Measurements from ENCODE around the gene CRELD2.

CRELD2 gene

DNA sequence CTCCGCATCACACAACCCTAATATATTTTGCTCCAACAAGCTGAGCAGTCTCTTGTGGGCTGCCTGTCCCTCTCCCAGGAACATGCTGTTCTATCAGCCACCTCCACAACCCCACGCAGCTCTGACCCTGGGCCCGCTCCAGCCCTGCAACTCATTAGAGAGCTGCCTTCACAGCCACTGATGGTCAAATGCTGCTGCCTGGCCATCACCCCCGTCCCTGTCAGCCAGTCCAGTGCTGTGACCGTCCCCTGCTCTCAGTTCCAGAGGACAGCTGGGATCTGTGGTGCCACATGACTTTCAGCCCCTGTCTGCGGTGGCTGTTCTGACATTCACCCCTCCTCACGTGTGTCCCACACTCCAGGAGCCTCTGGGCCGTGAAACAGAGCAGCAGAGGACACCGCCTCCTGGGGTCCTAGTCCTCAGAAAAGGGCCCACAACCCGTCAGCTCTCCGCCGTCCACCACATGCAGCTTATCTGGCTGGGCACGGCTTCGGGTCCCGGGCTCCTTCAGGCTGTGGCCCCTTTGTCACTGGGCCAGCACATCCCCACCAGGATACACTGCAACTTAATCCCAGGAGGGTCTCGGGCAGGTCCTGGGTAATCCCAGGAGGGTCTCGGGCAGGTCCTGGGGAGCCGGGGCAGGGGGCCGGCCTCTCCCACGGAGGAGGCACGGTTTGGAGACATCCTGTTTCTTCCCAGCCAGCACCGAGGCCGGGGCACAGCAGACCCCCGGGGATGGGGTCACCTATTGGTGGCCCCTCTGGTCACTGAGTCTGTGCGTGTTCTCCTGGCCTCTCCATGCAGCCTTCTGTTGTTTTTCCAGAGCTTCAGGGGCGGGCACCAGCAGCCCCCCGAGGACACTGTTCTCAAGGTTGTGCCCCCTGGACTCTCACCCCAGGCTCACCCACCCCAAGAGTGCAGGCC, 15.1 kb downstream of the CRELD2 start:
- no peak for DNase-seq

DNA sequence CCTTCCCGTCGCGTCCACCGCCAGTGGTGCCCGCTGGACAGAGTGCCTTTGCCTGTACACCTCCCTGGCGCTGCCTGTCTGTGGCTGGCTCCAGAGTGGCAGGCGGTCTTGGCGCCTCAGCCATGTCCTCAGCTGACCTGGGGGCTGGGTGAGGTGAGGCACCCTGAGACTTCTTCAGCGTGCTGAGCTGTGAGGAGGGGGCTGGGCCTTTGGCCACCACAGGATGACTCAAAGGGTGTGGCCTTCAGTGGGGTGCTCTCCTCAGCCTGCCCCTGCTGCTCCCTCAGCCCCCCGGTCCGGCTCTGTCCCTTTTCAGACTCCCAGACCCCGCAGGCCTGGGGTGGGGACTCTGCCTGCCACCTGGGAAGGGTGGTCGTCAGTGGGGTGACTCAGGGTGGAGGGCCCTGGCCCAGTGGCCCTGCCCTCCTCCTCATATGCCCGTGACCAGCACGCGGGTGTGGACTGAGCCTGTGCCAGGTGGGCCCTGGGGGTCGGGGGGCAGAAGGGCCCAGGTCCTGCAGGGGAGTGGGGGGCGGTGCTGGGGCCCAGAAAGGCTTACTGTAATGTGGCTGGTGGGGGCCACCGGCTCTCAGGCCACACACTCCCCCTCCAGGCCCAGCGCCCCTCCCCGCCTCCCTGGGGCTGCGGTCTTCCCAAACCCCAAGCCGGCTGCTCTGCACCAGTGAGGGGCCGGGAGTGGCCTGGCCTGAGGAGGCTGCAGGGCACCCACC, 15.9 kb downstream of the CRELD2 start:
- peak; percentile 55 for DNase-seq

DNA sequence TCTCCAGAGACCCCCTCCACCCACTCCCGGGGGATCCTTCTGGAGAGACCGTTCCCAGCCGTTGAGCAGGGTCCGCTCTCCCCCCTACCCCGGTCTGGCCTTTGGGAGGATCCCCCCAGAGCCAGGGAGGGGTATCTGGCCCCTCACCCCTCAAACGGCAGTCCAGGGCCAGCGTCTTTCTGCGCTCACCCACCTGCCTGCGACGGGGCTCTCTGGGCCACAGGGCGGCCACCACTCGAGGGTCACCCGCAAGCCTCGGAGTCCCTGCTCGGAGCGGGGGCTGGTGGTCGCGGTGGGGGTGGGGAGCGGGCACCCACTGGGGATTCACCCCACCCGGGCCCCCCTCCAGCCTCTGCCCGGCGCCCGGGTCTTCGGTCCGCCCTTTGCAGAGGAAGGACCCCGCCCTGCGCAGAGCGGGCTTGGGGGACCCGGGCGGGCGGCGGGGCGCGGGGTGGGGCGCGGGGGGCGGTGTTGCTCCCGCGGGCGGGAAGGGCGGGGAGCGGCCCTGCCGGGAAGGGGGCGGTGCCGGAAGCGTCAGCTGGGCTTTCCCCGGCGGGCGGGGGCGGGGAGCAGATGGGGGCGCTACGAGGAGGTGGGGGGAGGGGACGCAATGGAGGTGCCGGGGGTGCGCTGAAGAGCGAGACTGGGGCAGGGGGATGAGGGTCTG, 16.6 kb downstream of the CRELD2 start:
- peak; percentile 92 for DNase-seq

DNA sequence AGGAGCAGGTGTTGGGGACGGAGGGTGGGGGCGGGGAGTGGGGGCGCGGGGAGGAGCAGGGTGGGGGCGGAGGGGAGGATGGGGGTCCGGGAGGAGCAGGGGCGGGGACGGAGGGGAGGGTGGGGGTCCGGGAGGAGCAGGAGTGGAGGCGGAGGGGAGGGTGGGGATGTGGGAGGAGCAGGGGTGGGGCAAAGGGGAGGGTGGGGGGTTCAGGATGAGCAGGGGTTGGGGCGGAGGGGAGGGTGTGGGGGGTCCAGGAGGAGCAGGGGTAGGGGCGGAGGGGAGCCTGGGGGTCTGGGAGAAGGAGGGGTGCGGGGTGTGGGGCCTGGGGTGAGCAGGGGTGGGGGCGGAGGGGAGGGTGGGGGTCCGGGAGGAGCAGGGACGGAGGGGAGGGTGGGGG, 17.1 kb downstream of the CRELD2 start:
- DNase-seq: no peak

DNA sequence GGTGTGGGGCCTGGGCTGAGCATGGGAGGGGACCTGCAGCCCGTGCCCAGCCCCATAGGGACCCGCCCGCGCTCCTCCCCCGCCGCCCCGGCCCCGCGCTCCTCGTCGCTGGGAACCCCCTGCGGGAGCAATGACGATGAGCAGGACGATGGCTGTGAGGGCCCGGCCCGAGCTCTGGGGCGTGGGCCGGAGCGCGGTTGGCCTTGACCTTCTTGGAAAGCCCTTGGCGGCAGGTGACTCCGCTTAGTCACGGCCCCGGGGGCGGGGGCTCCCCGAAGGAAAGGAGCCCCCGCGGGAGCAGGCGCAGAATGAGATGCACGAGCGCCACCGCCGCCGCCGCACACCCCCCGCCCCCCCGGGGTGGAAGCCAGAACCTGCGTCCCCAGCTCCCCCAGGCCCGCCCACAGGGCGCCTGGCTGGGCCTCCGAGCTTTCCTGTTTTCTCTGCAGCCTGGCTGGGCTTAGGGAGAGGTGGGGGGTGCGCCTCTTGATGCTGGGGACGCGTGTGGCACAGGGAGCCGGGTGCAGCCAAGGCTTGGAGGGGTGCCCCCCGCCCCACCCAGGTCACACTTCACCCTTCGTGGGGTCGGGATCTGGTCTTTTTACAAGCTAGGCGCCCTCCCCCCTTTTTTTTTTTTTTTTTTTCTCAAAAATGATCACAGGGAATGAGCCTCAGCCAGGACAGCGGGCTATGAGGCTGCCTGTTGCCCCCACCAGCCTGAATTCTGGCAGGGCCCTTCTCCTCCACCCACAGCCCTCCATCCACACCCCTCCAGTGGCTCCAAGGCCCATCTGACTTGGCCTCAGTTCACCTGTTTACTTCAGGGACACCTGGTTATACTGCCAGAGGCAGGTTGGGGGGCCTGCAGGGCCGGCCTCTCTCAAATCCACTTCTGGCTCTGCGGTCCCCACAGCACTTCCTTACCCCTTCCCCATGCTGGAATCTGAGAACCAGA, 17.9 kb downstream of the CRELD2 start:
- DNase-seq: peak; percentile 94

DNA sequence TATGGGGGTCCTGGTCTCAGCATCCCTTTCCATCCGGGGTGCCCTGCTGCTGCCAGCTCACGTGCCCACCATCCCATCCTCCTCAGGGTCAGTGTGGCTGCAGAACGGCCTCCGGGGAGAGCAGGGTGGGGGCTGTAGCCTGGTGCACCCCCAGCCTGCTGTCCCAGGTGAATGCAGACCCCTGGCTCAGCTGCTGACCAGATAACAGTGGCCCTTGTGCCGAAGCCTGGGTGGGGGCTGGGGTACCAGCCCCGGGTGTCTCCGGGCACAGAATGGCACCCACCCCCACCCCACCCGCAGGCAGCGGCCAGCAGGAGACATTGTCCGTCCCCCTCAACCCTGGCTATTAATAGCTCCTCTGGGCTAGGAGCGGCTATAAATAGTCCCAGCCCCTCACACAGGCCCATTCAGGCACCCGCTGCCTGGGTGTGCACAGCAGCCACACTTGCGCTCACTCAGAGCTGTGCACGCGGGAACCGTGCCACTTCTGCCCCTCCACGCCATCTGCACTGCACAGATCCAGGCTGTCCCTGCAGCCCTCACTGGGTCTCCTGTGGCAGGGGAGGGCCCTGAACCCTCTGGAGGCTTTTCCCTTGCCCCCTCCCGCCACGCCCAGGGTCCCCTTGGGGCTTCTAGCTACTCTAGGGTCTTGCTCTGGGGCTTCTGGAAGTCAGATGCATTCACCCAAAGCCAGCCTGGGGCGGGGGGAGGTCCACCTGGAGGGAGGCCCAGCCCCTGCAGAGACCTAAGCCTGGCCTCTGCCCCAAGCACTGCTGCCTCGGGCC, 18.7 kb downstream of the CRELD2 start:
- DNase-seq: no peak

DNA sequence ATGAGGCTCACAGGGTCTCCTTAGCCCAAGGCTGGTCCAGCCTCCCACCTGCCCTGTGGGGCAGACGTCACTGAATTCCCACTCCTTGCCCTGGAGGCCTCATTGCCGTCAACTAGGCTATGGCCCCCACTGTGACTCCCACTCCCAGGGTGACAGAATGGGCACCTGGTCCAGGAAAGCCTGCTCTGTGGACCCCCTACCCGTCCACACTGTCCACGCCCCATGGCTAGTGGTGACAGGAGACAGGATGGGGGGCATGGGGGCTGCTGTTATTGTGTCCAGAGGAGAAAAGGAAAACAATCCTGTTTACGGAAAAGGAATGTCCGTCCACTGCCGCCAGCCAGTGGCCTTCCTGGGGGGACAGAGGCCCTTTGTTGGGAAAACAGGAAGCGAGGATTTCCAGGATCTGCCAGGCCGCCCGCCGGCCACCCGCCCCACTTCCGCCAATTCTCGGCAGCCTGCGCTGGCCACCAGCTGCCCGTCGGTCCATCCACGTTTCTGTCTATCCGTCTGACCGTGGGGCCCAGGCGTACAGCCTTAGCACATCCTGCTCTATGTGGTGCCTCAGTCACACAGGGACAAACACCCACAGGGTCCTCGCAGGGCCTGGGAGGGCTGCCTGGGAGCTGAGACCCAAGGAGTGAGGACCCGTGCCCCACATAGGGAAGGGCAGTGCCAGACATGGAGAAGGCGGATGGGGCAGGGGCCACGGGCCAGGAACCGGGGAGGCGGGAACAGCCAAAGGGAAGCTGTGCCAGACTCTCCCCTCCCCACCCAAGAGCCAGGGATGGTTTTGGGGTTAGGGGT, 19.5 kb downstream of the CRELD2 start:
- DNase-seq: no peak

DNA sequence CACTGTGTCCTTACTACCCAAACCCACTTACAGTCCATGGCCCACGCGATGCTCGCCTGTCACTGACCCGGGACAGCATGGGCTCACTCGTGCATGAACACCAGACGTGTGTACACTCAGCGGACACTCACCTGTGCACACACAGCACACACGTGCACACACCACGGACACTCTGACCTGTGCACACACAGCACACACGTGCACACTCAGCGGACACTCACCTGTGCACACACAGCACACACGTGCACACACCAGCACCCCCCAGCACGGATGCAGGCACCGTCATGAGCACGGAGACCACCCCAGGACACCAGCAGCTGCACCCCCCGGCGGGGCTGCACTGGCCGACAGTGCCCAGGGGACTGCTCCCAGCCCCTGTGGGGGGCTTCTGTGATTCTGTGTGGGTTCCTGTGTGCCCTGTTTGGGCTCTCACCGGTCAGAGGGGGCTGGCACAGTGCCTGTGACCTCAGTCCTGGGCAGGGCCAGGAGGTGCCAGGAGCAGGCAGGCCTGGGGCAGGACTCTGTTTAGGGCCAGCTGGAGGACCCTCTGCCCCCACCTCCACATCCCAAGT, 20.2 kb downstream of the CRELD2 start:
- no peak for DNase-seq

DNA sequence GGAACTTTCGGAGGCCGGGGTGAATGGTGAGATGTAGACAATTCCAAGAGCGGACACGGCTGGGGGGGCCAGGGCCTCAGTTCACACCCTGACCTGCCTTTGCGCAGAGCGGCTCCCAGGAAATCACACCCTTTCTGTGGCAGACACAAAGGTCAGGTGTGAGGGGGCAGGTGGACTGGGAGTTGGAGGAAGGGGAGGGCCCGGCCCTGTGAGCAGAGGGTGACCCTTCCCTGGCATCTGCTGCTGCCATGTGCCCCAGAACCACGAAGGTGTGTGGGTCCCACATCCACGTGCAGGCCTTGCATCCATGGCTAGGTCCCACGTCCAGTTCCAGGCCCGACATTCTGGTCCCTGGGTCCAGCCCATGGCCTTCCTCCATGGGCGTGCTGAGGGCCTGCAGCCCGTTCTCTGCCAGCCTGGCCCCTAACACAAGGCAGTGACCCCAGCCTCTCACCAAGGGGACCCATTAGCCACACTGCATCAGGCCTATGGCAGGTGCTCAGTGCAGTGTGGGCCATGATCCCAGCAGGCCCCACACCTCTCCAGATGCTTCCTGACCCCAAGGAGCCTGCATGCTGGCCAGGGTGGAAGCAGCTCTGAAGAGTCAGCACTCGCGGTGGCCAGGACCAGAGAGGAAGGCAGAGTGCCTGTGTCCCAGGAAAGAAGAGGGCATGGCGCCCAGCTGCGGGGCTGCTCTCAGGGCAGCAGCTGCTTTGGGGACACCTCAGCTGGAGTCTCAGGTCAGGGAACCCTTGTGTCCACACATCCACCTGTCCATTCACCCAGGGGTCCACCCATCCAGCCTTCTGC, 23.3 kb downstream of the CRELD2 start:
- no peak for DNase-seq

DNA sequence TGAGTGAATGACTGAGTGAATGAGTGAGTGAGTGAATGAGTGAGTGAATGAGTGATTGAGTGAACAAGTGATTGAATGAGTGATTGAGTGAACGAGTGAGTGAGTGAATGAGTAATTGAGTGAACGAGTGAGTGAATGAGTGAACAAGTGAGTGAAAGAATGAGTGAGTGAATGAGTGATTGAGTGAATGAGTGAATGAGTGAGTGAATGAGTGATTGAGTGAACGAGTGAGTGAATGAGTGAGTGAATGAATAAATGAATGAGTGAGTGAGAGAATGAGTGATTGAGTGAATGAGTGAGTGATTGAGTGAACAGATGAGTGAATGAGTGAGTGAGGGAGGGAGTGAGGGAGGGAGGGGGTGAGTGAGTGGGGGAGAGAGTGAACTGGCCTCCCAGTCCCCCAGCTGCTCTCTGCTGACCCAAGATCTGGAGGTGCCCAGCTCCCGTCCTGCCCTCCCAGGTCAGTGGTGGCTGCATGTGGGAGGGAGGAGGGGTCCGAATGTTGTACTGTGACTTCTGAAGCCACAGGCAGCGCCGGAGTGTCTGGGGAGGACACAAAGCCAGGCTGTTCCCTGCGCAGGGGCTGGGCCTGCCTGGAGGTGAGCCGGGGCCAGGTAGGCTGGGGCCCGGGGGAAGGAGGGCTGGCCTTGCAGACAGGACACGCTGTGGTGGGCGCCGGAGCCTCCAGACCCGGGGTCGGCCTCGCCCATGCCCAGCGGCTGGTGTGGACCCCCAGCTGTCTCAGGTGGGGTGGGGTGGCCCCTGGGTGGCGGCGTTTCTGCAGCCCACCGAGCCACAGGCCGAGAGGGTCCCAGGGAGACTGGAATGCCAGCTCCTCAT, 24.4 kb downstream of the CRELD2 start:
- DNase-seq: no peak

DNA sequence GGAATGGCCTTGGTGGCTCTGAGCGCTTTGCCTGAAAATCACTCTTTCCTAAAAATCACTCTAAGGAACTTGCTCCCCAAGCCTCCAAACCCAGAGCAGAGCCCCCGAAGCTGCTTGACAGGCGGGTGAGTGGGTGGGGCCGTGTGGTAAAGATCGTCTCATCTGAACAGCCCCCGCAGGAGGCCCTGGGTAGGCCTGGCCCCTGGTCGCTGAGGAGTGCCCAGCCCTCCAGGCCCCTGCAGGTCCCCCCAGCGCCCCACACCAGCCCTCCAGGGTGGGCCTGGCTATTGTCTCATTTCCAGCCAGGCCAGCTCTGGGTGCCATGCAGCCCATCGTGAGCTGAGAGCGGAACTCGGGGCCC, 25.0 kb downstream of the CRELD2 start:
- no peak for DNase-seq

DNA sequence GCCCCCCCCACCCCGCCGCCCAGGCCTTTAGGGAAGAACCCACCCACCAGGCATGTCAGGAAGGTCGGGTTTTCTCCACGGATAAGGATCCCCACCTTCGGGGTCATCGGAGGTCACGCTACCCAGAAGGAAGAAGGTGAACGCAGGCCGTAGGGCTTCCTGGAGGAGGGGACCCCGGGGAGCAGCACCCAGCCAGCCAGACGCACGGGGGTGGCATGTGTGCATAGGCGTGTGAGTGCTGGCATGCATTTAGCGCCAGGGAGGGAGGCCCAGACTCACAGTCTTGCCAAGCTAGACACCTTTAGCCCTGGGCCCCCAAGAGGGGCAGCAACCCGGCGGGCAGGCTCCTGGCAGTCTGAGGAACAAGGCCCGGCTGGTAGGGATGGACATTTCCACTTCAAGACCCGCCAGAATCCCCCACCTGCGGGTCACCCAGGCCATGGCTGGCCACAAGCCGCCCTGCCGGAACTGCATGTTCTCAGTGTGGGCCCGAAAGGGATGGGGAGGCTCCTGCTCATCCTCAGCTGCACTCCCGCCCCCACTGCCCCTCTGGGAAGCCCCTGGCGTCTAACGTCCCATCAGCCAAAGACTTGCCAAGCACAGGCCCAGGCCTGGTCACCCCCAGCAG, 25.5 kb downstream of the CRELD2 start:
- DNase-seq: no peak

DNA sequence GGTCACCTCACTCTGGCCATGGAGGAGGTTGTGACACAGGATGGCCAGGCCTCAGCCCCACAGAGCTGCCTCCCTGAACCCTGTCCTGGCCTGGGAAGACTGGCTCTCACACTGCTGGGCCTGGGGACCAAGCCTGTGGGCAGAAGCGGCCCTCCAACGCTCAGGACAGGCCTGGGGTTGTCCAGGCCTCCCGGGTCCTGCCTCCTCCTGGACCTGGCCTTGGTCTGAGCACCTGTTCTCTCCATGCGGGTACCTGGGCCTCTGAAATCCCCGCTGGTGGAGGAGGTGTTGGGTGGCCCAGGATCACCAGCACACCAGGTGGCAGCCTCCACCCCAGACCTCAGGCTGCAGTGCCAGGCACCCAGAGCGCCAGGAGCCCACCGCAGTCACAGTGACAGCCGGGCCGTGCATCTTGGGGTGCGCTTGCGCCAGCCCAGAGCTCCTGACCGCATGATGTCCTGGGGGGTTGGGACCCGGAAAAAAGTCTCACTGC, 26.0 kb downstream of the CRELD2 start:
- DNase-seq: no peak

DNA sequence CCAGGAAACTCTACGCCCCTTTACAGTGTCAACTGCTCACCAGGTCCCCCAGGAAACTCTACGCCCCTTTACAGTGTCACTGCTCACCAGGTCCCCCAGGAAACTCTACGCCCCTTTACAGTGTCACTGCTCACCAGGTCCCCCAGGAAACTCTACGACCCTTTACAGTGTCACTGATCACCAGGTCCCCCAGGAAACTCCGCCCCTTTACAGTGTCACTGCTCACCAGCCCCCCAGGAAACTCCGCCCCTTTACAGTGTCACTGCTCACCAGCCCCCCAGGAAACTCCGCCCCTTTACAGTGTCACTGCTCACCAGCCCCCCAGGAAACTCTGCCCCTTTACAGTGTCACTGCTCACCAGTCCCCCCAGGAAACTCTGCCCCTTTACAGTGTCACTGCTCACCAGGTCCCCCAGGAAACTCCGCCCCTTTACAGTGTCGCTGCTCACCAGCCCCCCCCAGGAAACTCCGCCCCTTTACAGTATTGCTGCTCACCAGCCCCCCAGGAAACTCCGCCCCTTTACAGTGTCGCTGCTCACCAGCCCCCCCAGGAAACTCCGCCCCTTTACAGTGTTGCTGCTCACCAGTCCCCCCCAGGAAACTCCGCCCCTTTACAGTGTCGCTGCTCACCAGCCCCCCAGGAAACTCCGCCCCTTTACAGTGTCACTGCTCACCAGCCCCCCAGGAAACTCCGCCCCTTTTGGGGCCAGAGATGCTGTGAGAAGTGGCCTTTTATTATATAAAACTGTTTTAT, 26.8 kb downstream of the CRELD2 start:
- DNase-seq: peak; percentile 83

DNA sequence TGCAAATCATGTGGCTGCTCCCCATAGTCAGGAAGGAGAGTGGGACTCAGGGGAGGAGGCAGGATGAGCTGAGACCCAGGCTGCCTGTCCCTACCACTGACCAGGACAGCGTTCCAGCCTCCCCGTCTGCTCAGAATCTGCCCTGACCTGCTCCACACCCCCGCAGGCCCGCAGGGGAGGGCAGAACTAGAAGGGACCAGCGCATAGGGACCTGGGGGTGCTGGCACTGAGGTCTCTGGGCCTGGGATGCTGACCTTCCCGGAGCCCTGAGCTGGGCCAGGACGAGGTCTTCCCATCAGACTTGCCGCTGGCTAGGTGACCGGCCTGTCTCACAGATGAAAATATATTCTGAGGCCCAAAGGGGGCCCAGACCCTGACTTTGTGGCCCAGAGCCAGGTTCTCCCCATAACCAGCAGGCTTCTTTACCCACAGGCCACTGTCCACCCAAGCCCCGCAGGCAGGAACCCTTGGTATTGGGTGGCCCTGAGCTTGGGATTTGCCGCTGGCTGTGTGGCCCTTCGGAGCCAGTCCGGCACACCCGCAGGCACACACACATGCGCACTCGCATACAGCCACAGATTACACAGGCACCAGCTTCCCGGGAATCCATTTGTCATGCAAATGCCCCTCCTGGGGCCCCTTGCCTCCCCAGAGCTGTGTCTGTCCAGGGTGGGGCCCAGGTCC, 28.3 kb downstream of the CRELD2 start:
- no peak for DNase-seq

DNA sequence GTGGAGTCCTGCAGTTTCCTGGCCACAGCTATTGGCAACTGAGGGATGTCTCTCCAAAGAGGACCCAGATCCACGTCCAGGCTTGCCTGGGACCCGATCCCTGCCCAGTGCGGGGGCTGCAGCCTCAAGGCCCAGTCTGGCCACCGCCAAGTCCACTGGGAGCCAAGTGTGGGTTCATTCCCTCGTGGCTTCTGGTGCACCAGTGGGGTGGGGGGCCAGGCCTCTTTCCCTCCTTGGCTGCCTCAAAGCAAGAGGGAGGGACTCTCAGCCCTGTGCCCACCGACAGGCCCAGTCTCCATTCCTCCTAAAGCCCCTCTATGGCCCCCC, 28.8 kb downstream of the CRELD2 start:
- no peak for DNase-seq

Data from CD4-positive, alpha-beta T cell treated with Interleukin-12 subunit alpha and Interleukin-12 subunit beta, for 1 hour (primary cell).